ENCODE data around the gene UPK3A. TPM values are rescaled to one million over a fixed set of nuclear protein-coding genes. Genes with fewer than 3 reads are reported as not detected.

Gene UPK3A
- total and polyA plus RNA-seq, 2 experiments from 2014 or later = 0.47 TPM; not detected in 1

- no peak overlapping the region for H3K4me3 ChIP-seq
- Mint-ChIP-seq H3K27me3 (ENCODE audit: insufficient read depth, low read depth, poor library complexity) (peaks cover 23% of the 10 kb centered on the region), H3K36me3 (ENCODE audit: low read depth) (no peaks in the 10 kb centered on the region; the same call in 1 of the 3 replicates), H3K4me1 (peaks cover 23% of the 10 kb centered on the region), H3K4me3 (no peak overlapping the region), H3K9me3 (no peaks in the 10 kb centered on the region), H3K27ac (peak overlapping the region; percentile 65; the same call in 1 of the 2 replicates)
- H3K36me3 ChIP-seq (ENCODE audit: insufficient read depth) = no peaks in the 10 kb centered on the region
- H3K79me2 ChIP-seq (replicated peaks; ENCODE audit: insufficient read depth) = peaks cover 43% of the 10 kb centered on the region
- ATAC-seq (no peak), DNase-seq (ENCODE audit: low spot score) (no peak)
- peaks cover 15% of the 10 kb centered on the region for H4K20me1 ChIP-seq (replicated peaks; ENCODE audit: insufficient read depth)
- H3K4me2 ChIP-seq = no peak overlapping the region
- TF ChIP-seq ZNF331 (CRISPR knock-in tag; IDR thresholded peaks at IDR 0.05; ENCODE audit: low read depth) (no peak), CREB1 (CRISPR knock-in tag; IDR thresholded peaks at IDR 0.05; ENCODE audit: low read depth) (no peak), STAT1 (IDR thresholded peaks at IDR 0.05; ENCODE audit: unreplicated experiment) (no peak), JUNB (IDR thresholded peaks at IDR 0.05; ENCODE audit: unreplicated experiment) (no peak), POLR2AphosphoS5 (IDR thresholded peaks at IDR 0.05; ENCODE audit: low read depth) (no peak), ZNF462 (CRISPR knock-in tag; IDR thresholded peaks at IDR 0.05) (no peak), ZNF114 (CRISPR knock-in tag; IDR thresholded peaks at IDR 0.05) (no peak), REST (IDR thresholded peaks at IDR 0.05; ENCODE audit: unreplicated experiment) (no peak), CTCF (conservative IDR thresholded peaks at IDR 0.05; ENCODE audit: low read depth in 2 of 2) (no peak)
- peaks cover 4% of the 10 kb centered on the region; the same call in 1 of the 2 replicates for H3F3A ChIP-seq (replicated peaks; ENCODE audit: low read depth)
- peaks cover 9% of the 10 kb centered on the region; the same call in 1 of the 2 replicates for H3K27me3 ChIP-seq (ENCODE audit: insufficient read depth)
- H3K9me2 ChIP-seq (ENCODE audit: insufficient read depth) = no peaks in the 10 kb centered on the region
- peaks cover 10% of the 10 kb centered on the region for H3K4me1 ChIP-seq (ENCODE audit: insufficient read depth)
- no peak overlapping the region for H2AFZ ChIP-seq
- no peak overlapping the region for H3K27ac ChIP-seq (ENCODE audit: low read depth)
Measured at GRCh38 chr22:45237065-45237990, 47.4 kb upstream of the UPK3A start.

Data from GM23338 (cell line).